ENCODE measurements around the gene PTPRU.
"Not testable (repeated sequence)": the region's sequence is repeated elsewhere in the genome, so short reads cannot be mapped to it uniquely, and the experiment has no call there.

PTPRU gene

DNA sequence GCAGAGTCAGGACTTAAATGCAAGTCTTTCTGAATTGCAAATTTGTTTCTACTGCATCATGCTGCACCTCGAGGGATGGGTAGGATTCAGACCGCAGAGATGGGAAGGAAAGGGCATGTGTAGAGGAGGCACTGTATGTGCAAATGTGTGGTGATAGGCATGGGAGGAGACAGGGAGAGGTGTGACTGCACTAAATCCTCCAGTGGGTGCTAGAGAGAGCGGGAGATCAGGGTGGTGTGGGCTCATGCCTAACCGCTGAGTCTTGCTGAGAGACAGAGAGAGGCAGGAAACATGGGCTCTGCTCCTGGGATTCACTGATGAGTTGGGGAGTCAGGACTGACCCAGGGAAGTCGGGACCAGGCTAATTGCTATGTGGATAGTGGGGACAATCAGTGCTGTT lies 61.1 kb downstream of the PTPRU start:
- no peak for DNase-seq

DNA sequence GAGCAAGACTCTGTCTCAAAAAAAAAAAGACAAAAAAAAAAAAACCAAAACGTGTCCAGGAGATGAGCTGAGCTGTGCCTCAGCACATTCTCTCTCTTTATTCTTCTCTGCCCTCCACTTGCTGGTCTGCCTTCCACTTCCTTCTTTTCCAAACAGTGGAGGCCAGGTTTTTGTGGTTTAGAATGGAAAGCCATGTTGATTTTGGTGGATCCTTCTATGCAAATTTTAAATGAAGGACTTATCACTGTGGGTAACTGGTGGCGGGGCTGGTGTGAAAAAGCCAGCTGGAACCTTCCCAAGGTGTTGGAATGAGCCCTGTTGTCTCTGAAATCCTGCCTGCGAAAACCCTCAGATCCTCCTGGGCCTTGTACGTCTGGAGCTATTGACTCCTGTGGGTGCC lies 61.9 kb downstream of the PTPRU start:
- no peak for DNase-seq

DNA sequence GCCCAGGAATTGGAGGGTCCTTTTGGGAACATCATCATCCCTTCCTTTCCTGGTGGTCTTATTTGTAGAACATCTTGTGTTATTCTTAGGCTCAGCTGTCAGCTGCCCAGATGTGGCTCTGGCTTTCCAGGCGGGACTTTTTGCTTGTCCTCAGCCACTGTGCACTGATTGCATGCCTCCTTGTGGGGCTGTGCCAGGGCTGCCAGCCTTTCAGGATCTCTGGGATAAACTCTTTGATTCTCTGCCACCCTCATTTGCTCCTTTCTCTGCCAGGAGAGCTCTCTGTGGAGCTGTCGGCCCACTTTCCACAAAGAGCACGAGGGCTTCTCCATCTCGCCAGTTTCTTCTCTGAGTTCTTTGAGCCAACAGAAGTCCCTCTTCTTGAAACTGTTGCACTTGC lies 63.1 kb downstream of the PTPRU start:
- DNase-seq, result no peak

DNA sequence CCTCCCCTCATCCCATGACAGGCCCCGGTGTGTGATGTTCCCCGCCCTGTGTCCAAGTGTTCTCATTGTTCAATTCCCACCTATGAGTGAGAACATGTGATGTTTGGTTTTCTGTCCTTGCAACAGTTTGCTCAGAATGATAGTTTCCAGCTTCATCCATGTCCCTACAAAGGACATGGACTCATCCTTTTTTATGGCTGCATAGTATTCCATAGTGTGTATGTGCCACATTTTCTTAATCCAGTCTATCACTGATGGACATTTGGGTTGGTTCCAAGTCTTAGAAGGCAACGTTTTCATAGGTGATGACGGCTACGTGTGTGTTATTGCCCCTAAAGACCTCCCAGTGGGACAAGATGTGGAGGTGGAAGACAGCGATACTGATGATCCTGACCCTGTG lies 65.4 kb downstream of the PTPRU start:
- DNase-seq, result not testable (repeated sequence)

DNA sequence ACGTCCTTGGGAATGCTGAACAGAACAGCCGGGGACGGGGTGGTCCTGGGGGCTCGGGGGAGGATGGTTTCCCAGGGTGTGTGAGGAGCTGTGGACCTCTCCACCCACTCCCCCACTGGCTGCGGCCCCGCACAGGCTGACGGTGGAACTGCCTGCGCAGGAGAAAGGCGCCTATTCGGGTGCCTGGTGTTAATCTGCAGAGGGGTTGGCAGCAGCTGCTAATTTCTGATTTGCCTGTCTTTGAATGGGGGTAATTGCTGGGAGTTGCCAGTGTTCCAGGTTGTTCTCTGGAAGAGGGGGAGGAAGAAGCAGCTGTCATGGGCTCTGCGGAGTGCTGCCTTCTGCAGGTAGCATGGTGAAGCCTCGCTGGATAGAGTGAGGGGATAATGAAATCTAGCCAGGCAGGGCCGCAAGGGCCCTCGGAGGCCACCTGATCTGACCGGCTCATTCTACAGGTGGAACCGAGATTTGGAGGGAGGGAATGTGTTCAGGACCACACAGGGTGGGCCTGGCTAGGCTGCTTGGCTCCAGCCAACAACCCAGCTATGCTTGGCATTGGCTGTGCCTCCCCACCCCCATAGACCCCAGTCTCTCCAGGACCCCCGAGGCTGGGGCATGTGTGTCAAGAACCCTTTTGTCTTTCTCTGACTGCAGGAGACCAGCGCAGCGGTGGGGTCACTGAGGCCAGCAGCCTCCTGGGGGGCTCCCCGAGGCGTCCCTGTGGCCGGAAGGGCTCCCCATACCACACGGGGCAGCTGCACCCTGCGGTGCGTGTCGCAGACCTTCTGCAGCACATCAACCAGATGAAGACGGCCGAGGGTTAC lies 67.1 kb downstream of the PTPRU start:
- no peak for DNase-seq

DNA sequence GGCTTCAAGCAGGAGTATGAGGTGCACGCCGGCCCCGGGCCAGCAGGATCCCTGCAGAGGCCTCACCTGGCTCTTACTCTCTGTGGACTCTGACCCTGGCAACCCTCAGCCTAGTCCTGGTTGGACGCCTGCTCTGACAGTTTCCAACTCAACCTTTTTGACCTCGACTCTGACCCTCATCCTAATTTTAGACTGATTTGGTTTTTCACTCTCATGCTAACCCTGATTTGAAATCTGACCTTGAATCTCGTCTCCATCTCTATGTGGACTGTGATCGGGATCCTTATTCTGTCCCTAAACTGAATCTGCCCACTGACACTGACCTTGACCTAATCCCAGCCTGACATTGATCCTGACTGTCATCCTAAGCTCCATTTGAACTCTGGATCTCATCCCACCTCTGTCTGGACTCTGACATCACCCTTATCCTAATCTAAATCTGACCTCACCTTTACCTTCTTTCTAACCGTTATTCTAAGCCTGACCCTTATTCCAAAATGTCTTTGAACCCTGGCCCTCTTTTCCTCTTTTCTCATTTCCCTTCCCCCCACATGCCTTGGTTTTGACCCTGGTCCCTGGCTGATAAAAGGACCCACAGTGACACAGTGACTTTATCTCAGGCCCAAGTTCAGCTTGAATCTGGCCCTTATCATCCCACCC lies 67.8 kb downstream of the PTPRU start:
- DNase-seq, result no peak

DNA sequence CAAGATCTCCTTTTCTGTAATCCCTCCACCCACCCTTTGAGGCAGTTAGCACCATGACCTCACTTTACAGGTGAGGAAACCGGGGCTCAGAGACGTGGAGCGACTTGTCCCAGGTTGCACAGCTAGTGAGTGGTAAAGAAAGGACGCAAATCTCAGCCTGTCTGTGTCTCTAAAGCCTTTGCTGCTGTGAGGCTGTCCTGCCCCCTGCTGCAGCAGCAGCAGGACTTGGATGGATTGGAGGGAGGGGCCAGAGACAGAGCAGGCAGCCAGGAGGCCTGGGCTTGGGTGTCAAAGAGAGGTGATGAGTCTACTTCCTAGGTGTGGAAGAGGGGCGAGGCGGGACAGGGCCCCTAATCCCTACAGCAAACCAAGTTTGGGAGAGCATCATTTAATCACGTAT lies 69.6 kb downstream of the PTPRU start:
- no peak for DNase-seq

DNA sequence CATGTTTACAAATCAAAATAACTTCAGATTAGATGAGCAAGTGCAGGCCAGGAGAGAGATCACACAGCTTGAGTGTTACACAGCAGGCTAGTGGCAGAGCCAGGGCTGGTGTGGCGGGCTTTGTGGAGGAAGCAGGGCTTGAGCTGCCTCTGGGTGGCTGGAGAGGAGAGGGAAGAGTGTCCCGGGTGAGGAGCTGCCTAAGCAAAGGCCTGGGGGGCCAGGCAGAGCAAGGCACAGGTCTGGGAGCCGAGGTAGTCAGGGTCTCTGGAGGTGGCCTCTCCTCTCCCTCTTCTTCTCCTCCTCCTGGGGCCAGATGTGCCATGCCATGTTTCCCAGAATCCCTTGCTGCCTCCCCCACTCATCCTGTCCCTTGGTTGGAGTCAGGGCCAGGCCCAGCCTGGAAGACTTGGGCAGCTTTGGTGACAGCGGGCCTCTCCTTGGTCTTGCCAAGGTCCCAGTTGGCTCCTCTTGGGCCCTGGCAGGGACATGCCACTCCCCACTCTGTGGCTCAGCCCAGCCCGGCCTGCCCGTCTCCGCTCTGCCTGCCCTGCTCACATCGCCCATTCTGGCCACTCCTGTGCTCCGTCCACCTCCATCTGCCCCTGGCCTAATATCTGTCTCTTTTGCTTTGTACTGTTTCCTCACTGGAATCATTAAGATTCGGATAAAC lies 70.3 kb downstream of the PTPRU start:
- DNase-seq, result no peak

DNA sequence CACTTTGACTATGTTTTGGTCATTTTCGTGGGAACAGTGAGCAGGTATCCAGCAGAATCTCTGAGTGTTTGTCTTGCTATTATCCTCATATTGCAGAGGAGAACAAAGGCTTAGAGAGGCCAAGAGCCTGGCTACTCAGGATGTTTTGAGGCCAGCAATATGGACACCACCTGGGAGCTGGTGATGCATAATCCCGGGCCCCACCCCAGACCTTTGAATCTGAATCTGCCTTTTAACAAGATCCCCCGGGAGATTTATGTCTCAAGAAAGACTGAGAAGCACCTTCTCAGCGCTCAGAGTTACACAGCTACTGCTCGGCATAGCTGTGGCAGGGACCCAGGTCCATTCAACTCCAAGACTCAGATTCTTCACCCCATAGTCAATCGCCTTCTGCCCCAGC lies 72.8 kb downstream of the PTPRU start:
- DNase-seq, result no peak

DNA sequence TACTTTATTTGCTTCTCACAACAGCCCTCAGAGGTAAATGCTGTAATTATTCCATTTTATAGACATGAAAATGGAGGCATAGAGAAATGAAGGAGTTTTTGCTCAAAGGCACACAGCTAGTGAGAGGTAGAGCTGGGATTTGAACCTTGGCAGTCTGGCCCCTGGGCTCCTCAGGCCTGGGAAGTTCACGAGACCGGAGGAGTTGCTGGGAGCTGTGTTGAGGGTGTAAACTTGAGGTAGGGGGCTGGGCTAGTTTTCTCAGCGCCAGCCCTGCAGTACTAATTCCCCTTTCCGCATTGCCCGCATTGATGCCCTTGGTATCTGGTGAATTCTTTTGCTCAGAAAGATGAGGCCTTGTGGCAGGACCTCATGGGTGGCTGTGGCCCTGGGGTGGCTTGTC lies 73.3 kb downstream of the PTPRU start:
- no peak for DNase-seq

DNA sequence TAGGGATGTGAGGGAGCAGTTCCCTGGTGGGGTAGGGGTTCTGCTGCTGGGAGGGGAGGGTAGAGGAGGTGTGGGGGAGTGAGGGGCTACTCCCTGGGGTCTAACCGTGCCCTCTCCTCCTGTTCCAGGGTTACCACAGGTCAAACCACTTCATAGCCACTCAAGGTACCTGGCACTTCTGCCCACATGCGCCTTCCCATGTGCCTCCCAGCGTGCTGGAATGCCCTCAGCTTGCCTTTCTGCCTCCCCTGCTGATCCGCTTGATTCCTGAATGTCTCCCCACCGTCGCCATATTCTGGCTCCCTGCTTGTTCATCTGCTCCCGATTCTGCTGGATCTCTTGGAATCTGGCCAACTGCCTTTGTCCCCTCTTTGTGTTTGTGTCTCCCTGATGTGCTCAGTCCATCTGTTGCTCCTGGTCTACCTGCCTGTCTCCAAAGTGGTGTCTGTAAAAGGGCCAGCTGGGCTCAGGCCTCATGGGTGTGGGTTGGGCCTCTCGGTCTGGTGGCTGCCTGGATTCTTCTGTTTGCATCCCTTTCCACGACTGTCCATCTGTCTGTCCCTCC lies 74.4 kb downstream of the PTPRU start:
- no peak for DNase-seq

DNA sequence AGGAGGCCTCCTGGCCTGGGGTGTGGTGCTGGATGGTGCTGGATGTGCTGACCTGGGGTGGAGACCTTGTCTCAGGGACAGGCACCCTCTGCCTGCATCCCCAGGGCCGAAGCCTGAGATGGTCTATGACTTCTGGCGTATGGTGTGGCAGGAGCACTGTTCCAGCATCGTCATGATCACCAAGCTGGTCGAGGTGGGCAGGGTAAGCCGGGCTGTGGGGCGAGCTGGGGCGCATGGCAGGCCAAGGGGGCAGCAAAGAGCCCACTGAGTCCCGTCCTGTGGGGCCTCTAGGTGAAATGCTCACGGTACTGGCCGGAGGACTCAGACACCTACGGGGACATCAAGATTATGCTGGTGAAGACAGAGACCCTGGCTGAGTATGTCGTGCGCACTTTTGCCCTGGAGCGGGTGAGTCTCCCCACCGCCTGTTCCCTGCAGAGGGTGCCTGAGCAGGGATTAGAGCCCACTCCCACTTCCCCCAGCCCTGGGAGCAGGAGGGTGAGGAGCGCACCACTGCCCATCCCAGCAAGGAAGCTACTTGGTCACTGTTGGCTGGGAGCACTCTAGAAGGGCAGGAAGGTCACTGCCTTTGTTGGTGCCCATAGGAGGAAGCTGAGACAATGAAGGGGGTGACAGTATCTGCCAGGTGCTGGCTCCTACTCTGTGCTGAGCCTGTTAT lies 75.2 kb downstream of the PTPRU start:
- DNase-seq, result no peak

DNA sequence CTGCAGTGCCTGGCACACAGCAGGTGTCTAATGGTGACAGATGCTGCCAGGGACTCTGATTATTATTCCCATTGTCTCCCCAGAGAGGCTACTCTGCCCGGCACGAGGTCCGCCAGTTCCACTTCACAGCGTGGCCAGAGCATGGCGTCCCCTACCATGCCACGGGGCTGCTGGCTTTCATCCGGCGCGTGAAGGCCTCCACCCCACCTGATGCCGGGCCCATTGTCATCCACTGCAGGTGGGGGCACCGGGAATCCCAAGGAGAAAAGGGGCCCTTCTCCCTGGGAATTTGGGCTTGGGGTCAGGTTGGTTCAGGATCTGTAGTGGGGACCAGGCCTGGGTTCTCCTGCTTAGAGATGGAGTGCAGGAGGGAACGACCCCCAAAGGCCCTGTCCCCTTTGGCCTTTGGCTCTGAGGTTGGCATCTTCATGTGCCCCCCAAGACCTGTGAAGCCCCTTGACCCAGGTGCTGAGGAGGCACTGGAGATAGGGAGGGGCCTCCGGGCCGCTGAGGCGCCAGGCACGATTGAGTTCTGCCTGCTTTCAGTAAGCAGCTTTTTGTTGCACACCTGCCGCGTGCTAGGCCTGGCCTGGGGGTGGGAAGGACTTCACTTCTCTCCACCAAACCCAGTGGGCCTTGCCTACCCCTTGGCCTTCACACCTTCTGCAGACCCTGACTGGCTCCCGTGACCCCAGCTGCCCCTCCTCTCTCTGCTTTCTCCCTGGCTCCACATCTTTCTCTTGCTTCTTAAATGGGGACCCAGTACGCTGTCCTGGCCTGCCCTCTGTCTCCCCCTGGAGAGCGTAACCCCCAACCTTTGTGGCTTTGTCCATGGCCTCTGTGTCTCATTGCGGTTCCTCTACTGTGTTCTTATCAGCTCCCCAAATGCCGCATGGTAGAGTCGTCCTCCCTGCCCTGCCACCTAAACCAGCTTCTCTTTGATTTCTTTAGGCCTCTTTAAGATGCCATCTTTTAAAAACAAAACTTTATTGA lies 76.4 kb downstream of the PTPRU start:
- no peak for DNase-seq

DNA sequence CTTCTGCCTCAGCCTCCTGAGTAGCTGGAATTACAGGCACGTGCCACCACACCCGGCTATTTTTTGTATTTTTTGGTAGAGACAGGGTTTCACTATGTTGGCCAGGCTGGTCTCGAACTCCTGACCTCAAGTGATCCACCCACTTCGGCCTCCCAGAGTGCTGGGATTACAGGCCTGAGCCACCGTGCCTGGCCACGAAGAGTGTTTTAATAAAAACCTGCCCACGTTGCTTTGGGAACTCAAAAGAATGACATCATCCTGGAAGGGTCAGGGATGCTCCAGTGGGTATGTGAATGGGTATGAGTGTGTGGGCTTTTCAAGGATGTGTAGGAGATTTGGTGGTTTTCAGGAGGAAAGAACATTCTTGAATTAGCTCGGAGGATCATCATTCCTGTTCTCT lies 78.4 kb downstream of the PTPRU start:
- not testable (repeated sequence) for DNase-seq

DNA sequence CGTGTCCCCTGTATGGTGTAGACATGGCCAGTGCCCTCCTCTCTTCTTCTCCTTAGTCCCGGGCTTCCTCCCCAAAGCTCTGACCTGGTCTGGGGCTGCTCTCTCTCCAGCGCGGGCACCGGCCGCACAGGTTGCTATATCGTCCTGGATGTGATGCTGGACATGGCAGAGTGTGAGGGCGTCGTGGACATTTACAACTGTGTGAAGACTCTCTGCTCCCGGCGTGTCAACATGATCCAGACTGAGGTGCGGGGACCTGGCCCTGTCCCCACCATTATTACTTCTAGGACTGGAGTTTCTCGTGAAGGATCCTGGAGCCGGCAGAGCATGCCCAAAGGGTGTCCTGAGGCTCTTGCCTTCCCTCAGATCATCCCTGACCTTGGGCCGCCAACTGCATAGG lies 78.9 kb downstream of the PTPRU start:
- DNase-seq, result no peak

DNA sequence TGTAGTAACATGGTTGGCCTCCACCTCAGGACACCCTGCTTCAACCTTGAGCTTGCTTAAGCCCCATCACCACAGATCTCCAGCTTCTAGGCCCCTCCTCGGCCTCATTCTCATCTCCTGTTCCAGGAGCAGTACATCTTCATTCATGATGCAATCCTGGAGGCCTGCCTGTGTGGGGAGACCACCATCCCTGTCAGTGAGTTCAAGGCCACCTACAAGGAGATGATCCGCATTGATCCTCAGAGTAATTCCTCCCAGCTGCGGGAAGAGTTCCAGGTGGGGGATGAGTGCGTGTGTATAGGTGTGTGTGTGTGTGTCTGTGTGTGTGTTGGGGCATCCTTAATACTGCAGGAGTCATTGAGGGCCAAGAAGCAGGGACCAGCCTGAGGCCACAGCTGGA lies 79.6 kb downstream of the PTPRU start:
- no peak for DNase-seq

DNA sequence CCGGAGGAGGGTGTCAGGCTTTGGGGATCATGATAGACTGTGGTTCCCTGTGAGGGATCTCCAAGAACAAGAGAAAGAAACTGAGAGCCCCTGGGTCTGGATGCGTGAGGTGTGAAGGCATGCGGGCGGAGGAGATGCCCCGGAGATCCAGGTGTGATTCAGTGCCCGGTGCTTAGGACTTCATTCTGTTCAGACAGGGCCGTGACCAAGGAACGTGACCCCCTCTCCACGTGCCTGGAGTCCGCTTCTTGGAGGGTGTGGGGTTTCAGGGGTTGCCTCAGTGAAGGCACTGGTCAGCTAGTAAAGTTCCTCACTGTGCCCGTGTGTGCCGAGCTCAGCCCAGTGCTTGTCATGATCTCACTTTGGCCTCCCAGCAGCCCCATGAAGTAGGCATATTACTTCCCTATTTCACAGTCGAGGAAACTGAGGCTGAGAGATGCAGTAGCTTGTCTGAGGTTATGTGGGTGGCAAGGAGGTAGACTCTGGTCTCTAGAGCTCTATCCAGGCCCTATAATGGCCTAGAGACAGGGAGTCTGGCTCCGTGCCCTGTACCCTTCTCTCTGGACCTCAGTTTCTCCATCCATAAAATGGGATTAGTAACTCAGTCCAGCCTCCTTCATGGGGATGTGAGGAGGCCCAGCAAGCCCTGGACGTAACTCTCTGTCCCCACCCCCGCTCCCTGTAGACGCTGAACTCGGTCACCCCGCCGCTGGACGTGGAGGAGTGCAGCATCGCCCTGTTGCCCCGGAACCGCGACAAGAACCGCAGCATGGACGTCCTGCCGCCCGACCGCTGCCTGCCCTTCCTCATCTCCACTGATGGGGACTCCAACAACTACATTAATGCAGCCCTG lies 81.0 kb downstream of the PTPRU start:
- DNase-seq, result no peak

DNA sequence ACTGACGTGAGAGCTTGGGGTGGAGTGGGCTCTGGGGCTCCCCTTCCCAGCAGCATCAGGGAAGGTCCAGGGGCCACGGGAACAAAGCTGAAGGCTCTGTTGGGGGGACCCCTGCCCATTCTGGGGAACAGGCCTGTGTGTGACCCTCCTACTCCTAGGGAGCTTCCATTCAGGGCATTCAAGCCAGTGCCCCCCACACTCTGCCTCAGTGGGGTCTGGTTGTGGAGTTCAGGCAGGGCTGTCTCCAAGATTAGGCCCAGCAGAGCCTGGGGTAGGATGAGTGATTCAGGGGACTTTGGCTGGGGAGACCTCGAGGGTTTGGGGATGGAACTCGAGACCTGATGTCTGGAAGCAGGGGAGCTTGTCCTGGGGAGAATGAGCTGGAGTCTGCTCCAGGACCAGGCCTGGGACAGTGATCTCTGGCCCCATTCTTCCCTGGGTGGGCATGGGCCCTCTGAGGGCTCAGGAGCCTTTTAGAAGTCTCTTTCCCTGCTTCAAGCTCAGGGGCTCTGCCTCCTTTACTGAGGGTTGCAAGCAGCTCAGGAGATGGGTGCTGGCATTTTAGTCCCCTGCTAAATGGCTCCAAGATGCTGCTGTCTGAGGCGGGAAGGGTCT lies 81.7 kb downstream of the PTPRU start:
- no peak for DNase-seq

DNA sequence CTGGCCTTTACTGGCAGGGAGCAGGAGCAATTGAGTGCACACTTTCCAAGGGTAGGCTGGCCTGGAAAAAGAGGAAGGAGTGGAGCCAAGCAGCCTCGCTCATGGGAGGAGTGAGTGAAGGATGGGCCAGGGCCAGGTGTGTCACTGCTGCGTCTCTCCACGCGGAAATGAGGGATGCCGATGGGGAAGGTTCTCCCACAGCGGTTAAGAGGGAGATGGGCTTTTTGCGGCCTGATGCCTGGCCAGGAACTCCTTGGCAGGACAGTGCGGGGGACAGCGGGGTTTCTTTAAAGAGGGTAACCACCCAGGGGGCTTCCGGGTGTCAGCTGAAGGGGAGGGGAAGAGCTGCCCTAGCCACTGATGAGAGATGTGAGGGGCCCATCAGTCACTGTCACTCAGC lies 82.4 kb downstream of the PTPRU start:
- DNase-seq, result no peak

DNA sequence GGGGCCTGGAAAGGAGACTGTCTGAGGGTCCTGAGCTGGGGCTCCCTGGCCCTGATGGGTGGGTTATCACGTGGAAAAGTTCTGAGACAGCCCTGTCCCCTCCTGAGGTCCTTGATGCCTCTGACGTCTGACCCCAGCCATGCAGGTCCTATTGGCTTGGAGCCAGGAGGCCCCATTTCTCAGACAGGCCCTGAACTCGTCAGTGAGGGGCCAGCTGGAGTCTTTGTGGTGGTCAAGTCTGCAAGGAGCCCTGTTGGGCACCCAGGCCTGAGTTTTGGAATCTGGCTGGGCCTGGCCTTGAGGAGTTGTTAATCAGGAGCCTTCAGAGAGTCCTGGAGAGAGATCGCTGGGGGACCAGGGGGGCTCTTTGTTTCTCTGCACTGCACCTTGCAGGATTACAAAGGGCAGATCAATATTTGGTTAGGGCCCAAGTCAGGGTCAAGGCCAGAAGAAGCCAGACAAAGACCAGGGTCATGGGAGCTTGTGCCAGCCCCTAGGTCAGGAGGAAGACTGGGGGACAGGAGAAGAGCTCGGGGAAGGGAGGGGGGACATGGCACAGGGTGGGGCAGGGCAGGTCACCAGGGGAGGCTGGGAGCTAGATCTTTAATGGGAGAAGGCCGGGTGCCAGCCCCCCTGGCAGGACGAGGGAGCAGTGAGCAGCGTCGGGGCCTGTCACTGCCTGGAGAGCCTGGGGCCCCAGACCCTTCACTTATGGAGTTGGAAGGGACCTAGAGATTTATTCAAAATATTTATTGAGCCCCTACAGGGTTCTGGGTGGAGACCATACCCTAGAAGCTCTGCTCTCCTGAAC lies 83.2 kb downstream of the PTPRU start:
- no peak for DNase-seq

Measured in activated CD4-positive, alpha-beta T cell treated with anti-CD3 and anti-CD28 coated beads for 1 hour (primary cell).